ENCODE data around the gene ANAPC2. TPM values are rescaled to one million over a fixed set of nuclear protein-coding genes. Genes with fewer than 3 reads are reported as not detected.
"Not testable (repeated sequence)": the region's sequence is repeated elsewhere in the genome, so short reads cannot be mapped to it uniquely, and the experiment has no call there.

The ANAPC2 gene
- total RNA-seq, 2 experiments from 2014 or later: 34.8 to 90.4 TPM

- CTCF ChIA-PET (ENCODE audit: unreplicated experiment): interaction anchor here (0.6 to 0.7 kb wide), 2 partner anchors 31 to 104 kb away, joined by 3 read pairs; partner anchors contain the start of gene TUBB4B
These were observed 51.3 kb downstream of the ANAPC2 start for GRCh38 chr9:137136881-137137607.

DNA sequence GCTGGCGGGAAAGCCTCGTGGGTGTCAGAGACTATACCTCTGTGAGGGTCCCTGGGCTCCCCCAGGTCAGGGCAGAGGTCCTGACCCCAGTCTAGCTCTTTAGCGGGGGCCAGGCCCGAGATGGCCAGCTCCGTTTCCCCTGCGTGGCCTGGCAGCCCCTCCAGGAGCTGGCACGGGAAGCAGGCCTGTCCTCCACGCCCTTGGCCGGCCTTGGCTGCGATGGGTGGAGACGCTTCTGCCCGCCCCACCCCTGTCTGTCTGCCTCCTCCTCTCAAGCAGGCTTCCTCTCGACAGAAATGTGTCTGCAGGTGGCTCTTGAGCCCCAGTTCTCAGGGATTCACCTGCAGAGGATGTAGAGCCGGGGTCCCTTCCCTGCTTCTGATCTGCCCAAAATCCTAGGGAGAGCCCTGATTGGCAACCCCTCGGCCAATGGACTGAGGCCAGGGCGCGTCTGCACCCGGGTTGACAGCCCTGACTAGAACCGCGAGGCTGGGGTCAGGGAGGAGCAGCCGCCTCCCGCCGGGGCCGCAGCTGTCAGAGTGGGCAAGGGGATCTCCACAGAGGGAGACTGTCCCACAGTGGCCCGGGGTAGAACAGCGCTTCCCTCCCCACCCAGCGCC is 52.0 kb downstream of the ANAPC2 start:
- no peaks in the 10 kb centered on the region for H3K36me3 ChIP-seq (ENCODE audit: insufficient read depth, low read length)
- H2AFZ ChIP-seq (ENCODE audit: low read length): no peak overlapping the region
- H4K20me1 ChIP-seq (ENCODE audit: insufficient read depth, low read length): no peaks in the 10 kb centered on the region
- no peaks in the 10 kb centered on the region for H3K9me2 ChIP-seq (ENCODE audit: insufficient read depth, low read length)
- CTCF ChIA-PET (ENCODE audit: unreplicated experiment): interaction anchor here (0.6 to 0.7 kb wide), 2 partner anchors 32 to 105 kb away, joined by 3 read pairs; partner anchors contain the start of gene TUBB4B
- TF ChIP-seq CTCF (conservative IDR thresholded peaks at IDR 0.05; ENCODE audit: low read length) (no peak), EZH2phosphoT487 (IDR thresholded peaks at IDR 0.05; ENCODE audit: borderline replicate concordance, low read depth, low read length) (no peak)
- H3K4me2 ChIP-seq (ENCODE audit: low read length): no peak overlapping the region; the same call in 1 of the 2 replicates
- no peak overlapping the region for H3K4me3 ChIP-seq (ENCODE audit: low read depth, low read length, poor library complexity, severe bottlenecking)
- no peak for DNase-seq (ENCODE audit: low spot score)
- H3K79me2 ChIP-seq (ENCODE audit: insufficient read depth, low read depth, low read length): no peaks in the 10 kb centered on the region
- POLR2A ChIA-PET: no interaction called here
- H3K4me1 ChIP-seq (ENCODE audit: insufficient read depth, low read length, poor library complexity, severe bottlenecking): peaks cover 33% of the 10 kb centered on the region
- no peaks in the 10 kb centered on the region for H3K9me3 ChIP-seq (ENCODE audit: low read length)
- no TSS peak for BruUV-seq (replicated peaks)
- no peak overlapping the region for H3K27ac ChIP-seq (ENCODE audit: low read depth, low read length, poor library complexity, severe bottlenecking)
- intact Hi-C loops (cut with micrococcal nuclease; ENCODE audit: unreplicated experiment): no loop called here

More at GRCh38 chr9:137136881-137137607, 51.3 kb downstream of the ANAPC2 start:
- Histone ChIP-seq H4K20me1 (ENCODE audit: insufficient read depth, low read length) (no peaks in the 10 kb centered on the region), H3K4me1 (ENCODE audit: insufficient read depth, low read length, poor library complexity, severe bottlenecking) (peaks cover 26% of the 10 kb centered on the region), H3K27ac (ENCODE audit: low read depth, low read length, poor library complexity, severe bottlenecking) (no peak overlapping the region), H2AFZ (ENCODE audit: low read length) (no peak overlapping the region), H3K4me3 (ENCODE audit: low read depth, low read length, poor library complexity, severe bottlenecking) (no peak overlapping the region), H3K36me3 (ENCODE audit: insufficient read depth, low read length) (no peaks in the 10 kb centered on the region), H3K79me2 (ENCODE audit: insufficient read depth, low read depth, low read length) (no peaks in the 10 kb centered on the region), H3K9me2 (ENCODE audit: insufficient read depth, low read length) (no peaks in the 10 kb centered on the region), H3K9me3 (ENCODE audit: low read length) (no peaks in the 10 kb centered on the region), H3K4me2 (ENCODE audit: low read length) (no peak overlapping the region; the same call in 1 of the 2 replicates)
- intact Hi-C loops (cut with micrococcal nuclease; ENCODE audit: unreplicated experiment): no loop called here
- no TSS peak for BruUV-seq (replicated peaks)
- POLR2A ChIA-PET: interaction anchor here (0.9 to 1.2 kb wide), 2 partner anchors 7 to 13 kb away, joined by 3 to 4 read pairs; no protein-coding TSS in a partner anchor
- no peak for DNase-seq (ENCODE audit: low spot score)
- TF ChIP-seq EZH2phosphoT487 (IDR thresholded peaks at IDR 0.05; ENCODE audit: borderline replicate concordance, low read depth, low read length): no peak
- TF ChIP-seq CTCF (conservative IDR thresholded peaks at IDR 0.05; ENCODE audit: low read length): no peak

DNA sequence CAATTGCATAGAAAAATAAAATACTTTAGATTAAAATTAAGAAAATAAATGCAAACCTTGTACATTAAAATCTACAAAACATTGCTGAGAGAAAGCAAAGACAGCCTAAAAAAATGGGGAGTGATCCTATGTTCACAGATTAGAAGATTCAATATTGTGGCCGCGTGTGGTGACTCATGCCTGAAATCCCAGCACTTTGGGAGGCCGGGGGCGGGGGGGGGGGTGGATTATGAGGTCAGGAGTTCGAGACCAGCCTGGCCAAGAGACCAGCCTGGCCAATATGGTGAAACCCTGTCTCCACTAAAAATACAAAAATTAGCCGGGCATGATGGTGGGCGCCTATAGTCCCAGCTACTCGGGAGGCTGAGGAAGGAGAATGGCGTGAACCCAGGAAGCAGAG is 53.2 kb downstream of the ANAPC2 start:
- H4K20me1 ChIP-seq (ENCODE audit: insufficient read depth, low read length); H3K4me2 ChIP-seq (ENCODE audit: low read length); intact Hi-C loops (cut with micrococcal nuclease; ENCODE audit: unreplicated experiment); DNase-seq (ENCODE audit: low spot score); H3K36me3 ChIP-seq (ENCODE audit: insufficient read depth, low read length); H3K9me3 ChIP-seq (ENCODE audit: low read length); CTCF ChIA-PET (ENCODE audit: unreplicated experiment); H3K79me2 ChIP-seq (ENCODE audit: insufficient read depth, low read depth, low read length); H3K4me3 ChIP-seq (ENCODE audit: low read depth, low read length, poor library complexity, severe bottlenecking); H2AFZ ChIP-seq (ENCODE audit: low read length); H3K9me2 ChIP-seq (ENCODE audit: insufficient read depth, low read length); H3K27ac ChIP-seq (ENCODE audit: low read depth, low read length, poor library complexity, severe bottlenecking); BruUV-seq (replicated peaks): not testable (repeated sequence)
- peaks cover 43% of the 10 kb centered on the region for H3K4me1 ChIP-seq (ENCODE audit: insufficient read depth, low read length, poor library complexity, severe bottlenecking)
- POLR2A ChIA-PET: interaction anchor here (0.7 to 1.4 kb wide), 2 partner anchors 16 to 142 kb away, joined by 3 to 9 read pairs; no protein-coding TSS in a partner anchor
